ACC112 (cell line): Measurements from ENCODE around the gene LCN12.
"Not testable (repeated sequence)": the region's sequence is repeated elsewhere in the genome, so short reads cannot be mapped to it uniquely, and the experiment has no call there.

Experiments
- H2AFZ ChIP-seq: fragments of 200-600 bp; sonication (generic); one replicate; pipeline ENCODE4 v1.6.0; 2017; ENCODE audit warnings: antibody characterized with exemption, low read length; ENCODE audit not compliant: unreplicated experiment
- H3K27ac ChIP-seq: fragments of 200-600 bp; sonication (generic); 2 replicates; pipeline ENCODE4 v1.5.1; 2014; ENCODE audit warnings: low read depth, mild to moderate bottlenecking, antibody characterized with exemption, low read length, moderate library complexity
- H3K27me3 ChIP-seq: fragments of 200-600 bp; sonication (generic); 2 replicates; pipeline ENCODE4 v1.6.1; 2014; ENCODE audit warnings: mild to moderate bottlenecking, antibody characterized with exemption, low read length, moderate library complexity, mixed read lengths; ENCODE audit not compliant: insufficient read depth
- H3K36me3 ChIP-seq: fragments of 200-600 bp; sonication (generic); 2 replicates; pipeline ENCODE4 v1.6.1; 2016; ENCODE audit warnings: mild to moderate bottlenecking, antibody characterized with exemption, low read length, moderate library complexity, mixed read lengths; ENCODE audit not compliant: insufficient read depth
- H3K4me1 ChIP-seq: fragments of 200-600 bp; sonication (generic); one replicate; pipeline ENCODE4 v1.6.1; 2016; ENCODE audit warnings: low read length, mixed read lengths; ENCODE audit not compliant: insufficient read depth, unreplicated experiment, control insufficient read depth
- H3K4me3 ChIP-seq: fragments of 200-600 bp; sonication (generic); 2 replicates; pipeline ENCODE4 v1.5.1; 2014; ENCODE audit warnings: mild to moderate bottlenecking, low read depth, low read length
- H3K79me2 ChIP-seq: fragments of 200-600 bp; sonication (generic); one replicate; pipeline ENCODE4 v1.6.0; 2016; ENCODE audit warnings: low read length; ENCODE audit not compliant: control insufficient read depth, unreplicated experiment, insufficient read depth

The LCN12 gene

DNA sequence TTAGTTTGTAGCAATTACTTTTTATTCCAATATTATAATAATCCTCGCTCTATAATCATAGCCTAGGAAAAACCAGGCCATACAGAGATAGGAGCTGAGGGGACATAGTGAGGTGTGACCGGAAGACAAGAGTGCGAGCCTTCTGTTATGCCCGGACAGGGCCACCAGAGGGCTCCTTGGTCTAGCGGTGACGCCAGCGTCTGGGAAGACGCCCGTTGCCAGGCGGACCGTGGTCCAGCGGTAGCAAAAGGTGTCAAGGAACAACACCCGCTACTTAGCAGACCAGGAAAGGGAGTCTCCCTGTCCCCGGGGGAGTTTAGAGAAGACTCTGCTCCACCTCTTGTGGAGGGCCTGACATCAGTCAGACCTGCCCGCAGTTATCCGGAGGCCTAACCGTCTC, 52.2 kb downstream of the LCN12 start:
- not testable (repeated sequence) for H3K27me3 ChIP-seq, H2AFZ ChIP-seq, H3K4me3 ChIP-seq, H3K36me3 ChIP-seq, H3K27ac ChIP-seq, H3K4me1 ChIP-seq, H3K79me2 ChIP-seq
